Measurements from ENCODE around the gene GLDN.

GLDN gene

GRCh38 chr15:51371266-51371665, 29.8 kb downstream of the GLDN start:
- no peak overlapping the region for H3K27ac ChIP-seq (ENCODE audit: extremely low read depth, low read depth, low read length)
- POLR2A ChIA-PET: no interaction called here
- H3K4me1 ChIP-seq (ENCODE audit: control insufficient read depth, insufficient read depth, low read length): peaks cover 8% of the 10 kb centered on the region; the same call in 1 of the 2 replicates
- no peak overlapping the region for H3K4me3 ChIP-seq (ENCODE audit: low read depth, low read length)
- TF ChIP-seq ZSCAN5A (tag by site-specific recombination; IDR thresholded peaks at IDR 0.05) (no peak), ZNF585B (tag by site-specific recombination; IDR thresholded peaks at IDR 0.05) (no peak), ZNF114 (tag by site-specific recombination; IDR thresholded peaks at IDR 0.05) (no peak), ZNF416 (tag by site-specific recombination; IDR thresholded peaks at IDR 0.05) (no peak), ZNF292 (tag by site-specific recombination; IDR thresholded peaks at IDR 0.05; ENCODE audit: borderline replicate concordance, low read depth) (no peak), ZNF398 (tag by site-specific recombination; IDR thresholded peaks at IDR 0.05) (no peak), ZNF560 (tag by site-specific recombination; IDR thresholded peaks at IDR 0.05; ENCODE audit: borderline replicate concordance) (no peak)
- TF ChIP-seq, protein P1, sequence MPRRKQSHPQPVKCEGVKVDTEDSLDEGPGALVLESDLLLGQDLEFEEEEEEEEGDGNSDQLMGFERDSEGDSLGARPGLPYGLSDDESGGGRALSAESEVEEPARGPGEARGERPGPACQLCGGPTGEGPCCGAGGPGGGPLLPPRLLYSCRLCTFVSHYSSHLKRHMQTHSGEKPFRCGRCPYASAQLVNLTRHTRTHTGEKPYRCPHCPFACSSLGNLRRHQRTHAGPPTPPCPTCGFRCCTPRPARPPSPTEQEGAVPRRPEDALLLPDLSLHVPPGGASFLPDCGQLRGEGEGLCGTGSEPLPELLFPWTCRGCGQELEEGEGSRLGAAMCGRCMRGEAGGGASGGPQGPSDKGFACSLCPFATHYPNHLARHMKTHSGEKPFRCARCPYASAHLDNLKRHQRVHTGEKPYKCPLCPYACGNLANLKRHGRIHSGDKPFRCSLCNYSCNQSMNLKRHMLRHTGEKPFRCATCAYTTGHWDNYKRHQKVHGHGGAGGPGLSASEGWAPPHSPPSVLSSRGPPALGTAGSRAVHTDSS (tag by site-specific recombination; IDR thresholded peaks at IDR 0.05): no peak
- CTCF ChIA-PET: no interaction called here
- no peaks in the 10 kb centered on the region for H3K36me3 ChIP-seq (ENCODE audit: control insufficient read depth in 2 of 2, insufficient read depth in 1 of 2, low read length in 2 of 2)
- H3K9me3 ChIP-seq (ENCODE audit: control insufficient read depth, insufficient read depth, low read depth, low read length): no peaks in the 10 kb centered on the region

DNA sequence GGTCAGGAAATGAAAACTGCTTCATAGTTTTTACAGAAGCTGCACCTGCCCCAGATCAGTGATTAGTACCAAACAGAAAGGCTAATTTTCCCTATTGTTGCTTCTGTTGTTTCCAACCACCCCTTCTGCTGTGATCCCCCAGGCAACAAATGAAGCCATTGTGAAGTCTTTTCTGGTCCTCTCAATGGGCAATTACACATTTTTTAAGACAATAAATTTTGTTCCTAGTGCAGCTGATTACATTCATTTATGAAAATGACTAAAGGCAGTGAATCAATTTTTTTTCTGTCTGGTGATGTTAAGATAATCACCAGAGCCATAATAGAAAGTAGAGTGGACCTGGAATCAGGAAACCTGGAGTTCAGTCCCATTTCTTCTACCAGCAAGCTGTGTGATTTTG, 32.7 kb downstream of the GLDN start:
- H3K36me3 ChIP-seq (ENCODE audit: control insufficient read depth in 2 of 2, insufficient read depth in 1 of 2, low read length in 2 of 2): no peaks in the 10 kb centered on the region
- POLR2A ChIA-PET: no interaction called here
- CTCF ChIA-PET: interaction anchor here (1.4 kb wide), 1 partner anchor 211 kb away, joined by 3 read pairs; no protein-coding TSS in a partner anchor
- no peak overlapping the region for H3K4me3 ChIP-seq (ENCODE audit: low read depth, low read length)
- TF ChIP-seq ZNF19 (tag by site-specific recombination; IDR thresholded peaks at IDR 0.05; ENCODE audit: low read depth) (no peak), ZNF585B (tag by site-specific recombination; IDR thresholded peaks at IDR 0.05) (no peak), GLI4 (tag by site-specific recombination; IDR thresholded peaks at IDR 0.05) (no peak), ZFP3 (tag by site-specific recombination; IDR thresholded peaks at IDR 0.05; ENCODE audit: low read depth) (no peak)
- TF ChIP-seq, protein P2, sequence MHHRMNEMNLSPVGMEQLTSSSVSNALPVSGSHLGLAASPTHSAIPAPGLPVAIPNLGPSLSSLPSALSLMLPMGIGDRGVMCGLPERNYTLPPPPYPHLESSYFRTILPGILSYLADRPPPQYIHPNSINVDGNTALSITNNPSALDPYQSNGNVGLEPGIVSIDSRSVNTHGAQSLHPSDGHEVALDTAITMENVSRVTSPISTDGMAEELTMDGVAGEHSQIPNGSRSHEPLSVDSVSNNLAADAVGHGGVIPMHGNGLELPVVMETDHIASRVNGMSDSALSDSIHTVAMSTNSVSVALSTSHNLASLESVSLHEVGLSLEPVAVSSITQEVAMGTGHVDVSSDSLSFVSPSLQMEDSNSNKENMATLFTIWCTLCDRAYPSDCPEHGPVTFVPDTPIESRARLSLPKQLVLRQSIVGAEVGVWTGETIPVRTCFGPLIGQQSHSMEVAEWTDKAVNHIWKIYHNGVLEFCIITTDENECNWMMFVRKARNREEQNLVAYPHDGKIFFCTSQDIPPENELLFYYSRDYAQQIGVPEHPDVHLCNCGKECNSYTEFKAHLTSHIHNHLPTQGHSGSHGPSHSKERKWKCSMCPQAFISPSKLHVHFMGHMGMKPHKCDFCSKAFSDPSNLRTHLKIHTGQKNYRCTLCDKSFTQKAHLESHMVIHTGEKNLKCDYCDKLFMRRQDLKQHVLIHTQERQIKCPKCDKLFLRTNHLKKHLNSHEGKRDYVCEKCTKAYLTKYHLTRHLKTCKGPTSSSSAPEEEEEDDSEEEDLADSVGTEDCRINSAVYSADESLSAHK (tag by site-specific recombination; IDR thresholded peaks at IDR 0.05): no peak
- TF ChIP-seq, protein P3, sequence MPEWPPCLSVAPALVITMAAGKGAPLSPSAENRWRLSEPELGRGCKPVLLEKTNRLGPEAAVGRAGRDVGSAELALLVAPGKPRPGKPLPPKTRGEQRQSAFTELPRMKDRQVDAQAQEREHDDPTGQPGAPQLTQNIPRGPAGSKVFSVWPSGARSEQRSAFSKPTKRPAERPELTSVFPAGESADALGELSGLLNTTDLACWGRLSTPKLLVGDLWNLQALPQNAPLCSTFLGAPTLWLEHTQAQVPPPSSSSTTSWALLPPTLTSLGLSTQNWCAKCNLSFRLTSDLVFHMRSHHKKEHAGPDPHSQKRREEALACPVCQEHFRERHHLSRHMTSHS (tag by site-specific recombination; IDR thresholded peaks at IDR 0.05): no peak
- H3K27ac ChIP-seq (ENCODE audit: extremely low read depth, low read depth, low read length): no peak overlapping the region
- H3K4me1 ChIP-seq (ENCODE audit: control insufficient read depth, insufficient read depth, low read length): no peaks in the 10 kb centered on the region
- no peaks in the 10 kb centered on the region for H3K9me3 ChIP-seq (ENCODE audit: control insufficient read depth, insufficient read depth, low read depth, low read length)
